CD14-positive monocyte (primary cell): ENCODE results near the gene OSBPL1A. TPM values are rescaled to one million over a fixed set of nuclear protein-coding genes. Genes with fewer than 3 reads are reported as not detected.

ENCODE experiments used
- DNase-seq, 3 donors: peaks; one replicate each; pipeline ENCODE4 v3.0.0-alpha.2; 2011 to 2022
- H2AFZ ChIP-seq: 2 replicates; pipeline ENCODE4 v1.6.0; 2012; ENCODE audit warnings: mild to moderate bottlenecking, low read depth, low read length, inconsistent platforms; ENCODE audit not compliant: insufficient read depth, poor library complexity, severe bottlenecking
- H3K27ac ChIP-seq, 2 donors: 1 replicate in 1 of 2; 2 replicates in 1 of 2; pipeline ENCODE4 v1.5.1; 2012 to 2013; ENCODE audit warnings: low read length in 2 of 2, control low read depth in 1 of 2, inconsistent platforms in 1 of 2, low read depth in 1 of 2, mild to moderate bottlenecking in 1 of 2
- H3K27me3 ChIP-seq, 2 donors: one replicate each; pipeline versions ENCODE4 v1.6.0 to v1.6.1; 2011 to 2013; ENCODE audit warnings: low read length in 2 of 2; ENCODE audit not compliant: control insufficient read depth in 2 of 2, insufficient read depth in 2 of 2
- H3K36me3 ChIP-seq, 2 donors: replicated peaks in 1 of 2; 1 replicate in 1 of 2; 2 replicates in 1 of 2; pipeline versions ENCODE4 v1.5.1 to v1.6.1; 2012 to 2013; ENCODE audit warnings: low read length in 2 of 2, control low read depth in 1 of 2, inconsistent platforms in 1 of 2, mild to moderate bottlenecking in 1 of 2; ENCODE audit not compliant: insufficient read depth in 2 of 2, control insufficient read depth in 1 of 2
- H3K4me1 ChIP-seq, 2 donors: 1 replicate in 1 of 2; 2 replicates in 1 of 2; pipeline versions ENCODE4 v1.5.1 to v1.6.1; 2012 to 2013; ENCODE audit warnings: low read length in 2 of 2, control low read depth in 1 of 2, inconsistent platforms in 1 of 2, mild to moderate bottlenecking in 1 of 2, moderate library complexity in 1 of 2; ENCODE audit not compliant: insufficient read depth in 2 of 2, control insufficient read depth in 1 of 2
- H3K4me2 ChIP-seq: replicated peaks from 2 replicates; pipeline ENCODE3; 2012; ENCODE audit warnings: low read length, moderate library complexity, mild to moderate bottlenecking; ENCODE audit not compliant: poor library complexity, severe bottlenecking; ENCODE audit errors: extremely low read depth
- H3K4me3 ChIP-seq, 3 experiments: fragments of 200-600 bp in 1 of 3; sonication (generic) in 1 of 3; replicated peaks in 1 of 3; 1 replicate in 2 of 3; 2 replicates in 1 of 3; pipeline ENCODE4 v1.5.1; 2011 to 2013; ENCODE audit warnings: low read length in 3 of 3, mild to moderate bottlenecking in 3 of 3, control low read depth in 2 of 3, low read depth in 2 of 3, inconsistent platforms in 1 of 3, moderate library complexity in 1 of 3
- H3K79me2 ChIP-seq: 2 replicates; pipeline ENCODE4 v1.6.0; 2012; ENCODE audit warnings: mild to moderate bottlenecking, control low read depth, inconsistent platforms, low read length, moderate library complexity; ENCODE audit not compliant: insufficient read depth
- H3K9ac ChIP-seq: 2 replicates; pipeline ENCODE4 v1.6.0; 2017; ENCODE audit warnings: low read length, mild to moderate bottlenecking; ENCODE audit not compliant: insufficient read depth, poor library complexity, severe bottlenecking
- H3K9me3 ChIP-seq, 2 donors: replicated peaks in 1 of 2; 1 replicate in 1 of 2; 2 replicates in 1 of 2; pipeline versions ENCODE4 v1.5.1 to v1.6.1; 2012 to 2013; ENCODE audit warnings: low read length in 2 of 2, control low read depth in 1 of 2; ENCODE audit not compliant: control insufficient read depth in 1 of 2, insufficient read depth in 1 of 2
- H4K20me1 ChIP-seq: 2 replicates; pipeline ENCODE4 v1.6.0; 2012; ENCODE audit warnings: mild to moderate bottlenecking, low read length, control low read depth, moderate library complexity; ENCODE audit not compliant: insufficient read depth
- H3K27ac Mint-ChIP-seq, 7 donors: one replicate each; pipeline ENCODE4 v1.8.0; 2020; ENCODE audit warnings: mild to moderate bottlenecking in 7 of 7, mixed read lengths in 7 of 7, moderate library complexity in 6 of 7, inconsistent platforms in 2 of 7
- H3K27me3 Mint-ChIP-seq, 3 donors: one replicate each; pipeline ENCODE4 v1.8.0; 2021 to 2022; ENCODE audit warnings: low read depth in 3 of 3, mild to moderate bottlenecking in 3 of 3, mixed read lengths in 3 of 3, moderate library complexity in 3 of 3, inconsistent platforms in 1 of 3
- H3K36me3 Mint-ChIP-seq, 2 donors: one replicate each; pipeline ENCODE4 v1.8.0; 2020; ENCODE audit warnings: mixed read lengths in 2 of 2, inconsistent platforms in 1 of 2, mild to moderate bottlenecking in 1 of 2
- H3K4me1 Mint-ChIP-seq: one replicate; pipeline ENCODE4 v1.8.0; 2020; ENCODE audit warnings: mild to moderate bottlenecking, mixed read lengths
- H3K4me3 Mint-ChIP-seq, 2 donors: one replicate each; pipeline ENCODE4 v1.8.0; 2020; ENCODE audit warnings: mild to moderate bottlenecking in 2 of 2, mixed read lengths in 2 of 2, moderate library complexity in 1 of 2
- H3K9me3 Mint-ChIP-seq, 7 donors: one replicate each; pipeline ENCODE4 v1.8.0; 2020 to 2022; ENCODE audit warnings: mixed read lengths in 7 of 7, mild to moderate bottlenecking in 6 of 7, moderate library complexity in 6 of 7, inconsistent platforms in 2 of 7
- CTCF ChIP-seq: fragments of 200-600 bp; IDR thresholded peaks from one replicate; pipeline ENCODE4 v1.8.0; 2022; ENCODE audit warnings: antibody characterized with exemption, mild to moderate bottlenecking
- WGBS: methylation state at CpG from one replicate; pipeline ENCODE4 v1.1.5; 2013; ENCODE audit warnings: missing lambda C conversion rate; ENCODE audit not compliant: insufficient coverage; 5-methylcytosine and 5-hydroxymethylcytosine counted together
- intact Hi-C, 2 donors: fragments of 100-400 bp; cut with micrococcal nuclease; formaldehyde crosslinking; loops; one replicate each; pipeline versions ENCODE4 v1.15.0 to v1.15.1; 2023
- polyA plus RNA-seq, 3 donors: library from polyadenylated mRNA; depleted of rRNA in 1 of 3; unstranded in 2 of 3; stranded (reverse) in 1 of 3; fragments of 300-500 nt in 2 of 3; fragments of >200 nt in 1 of 3; fragmentation: Illumina TruSeq in 2 of 3; gene quantifications; 1 replicate in 2 of 3; 2 replicates in 1 of 3; pipeline ENCODE4 v1.2.3, GENCODE V29; 2012 to 2021

The OSBPL1A gene
- polyA plus RNA-seq, 3 donors, result 6.3 to 9.1 (median 7.1) TPM

GRCh38 chr18:24429188-24429587 is 31.6 kb upstream of the OSBPL1A start:
- WGBS, result 100% methylated on average over 1 of the region's 4 CpGs
- peaks cover 4 to 7% (median 7%) of the 10 kb centered on the region in 3 donors for H3K27me3 Mint-ChIP-seq
- Histone ChIP-seq H3K4me1 (peaks cover 15 to 20% of the 10 kb centered on the region in 2 donors), H3K36me3 (peaks cover 3 to 9% of the 10 kb centered on the region in 2 donors), H3K27me3 (peaks cover 2 to 6% of the 10 kb centered on the region in 2 donors), H3K9me3 (no peaks in the 10 kb centered on the region), H3K4me2 (no peak overlapping the region), H3K4me3 (no peak overlapping the region), H4K20me1 (no peaks in the 10 kb centered on the region), H2AFZ (no peak overlapping the region), H3K9ac (no peak overlapping the region), H3K27ac (no peak overlapping the region), H3K79me2 (peaks cover 12% of the 10 kb centered on the region)
- peaks cover 24% of the 10 kb centered on the region for H3K4me1 Mint-ChIP-seq
- no peak for TF ChIP-seq CTCF
- H3K27ac Mint-ChIP-seq, result no peak overlapping the region
- no peak overlapping the region for H3K4me3 Mint-ChIP-seq
- H3K9me3 Mint-ChIP-seq, result peaks cover 0 to 12% (median 5%) of the 10 kb centered on the region in 7 donors
- no peak for DNase-seq
- H3K36me3 Mint-ChIP-seq, result peaks cover 22 to 25% of the 10 kb centered on the region in 2 donors
- intact Hi-C loops, result no loop called here

- H3K4me3 ChIP-seq, result no peak overlapping the region
- no peak for DNase-seq
- Mint-ChIP-seq H3K9me3 (peaks cover 0 to 12% (median 5%) of the 10 kb centered on the region in 7 donors), H3K27me3 (peaks cover 4 to 8% (median 7%) of the 10 kb centered on the region in 3 donors), H3K4me1 (peaks cover 24% of the 10 kb centered on the region), H3K4me3 (no peak overlapping the region), H3K27ac (peak overlapping the region in 1 of 7 donors; percentile 57), H3K36me3 (peaks cover 22 to 25% of the 10 kb centered on the region in 2 donors)
- no peaks in the 10 kb centered on the region for H3K9me3 ChIP-seq
- H3K27ac ChIP-seq, result no peak overlapping the region
- TF ChIP-seq CTCF, result no peak
- H3K36me3 ChIP-seq, result peaks cover 3 to 9% of the 10 kb centered on the region in 2 donors
- peaks cover 15 to 20% of the 10 kb centered on the region in 2 donors for H3K4me1 ChIP-seq
- H3K9ac ChIP-seq, result no peak overlapping the region
- peaks cover 12% of the 10 kb centered on the region for H3K79me2 ChIP-seq
- WGBS, result no CpG with 5 or more reads among the region's 3 CpGs
- intact Hi-C loops, result no loop called here
- peaks cover 2 to 11% of the 10 kb centered on the region in 2 donors for H3K27me3 ChIP-seq
- no peak overlapping the region for H3K4me2 ChIP-seq
- H4K20me1 ChIP-seq, result no peaks in the 10 kb centered on the region
- no peak overlapping the region for H2AFZ ChIP-seq
Measured at GRCh38 chr18:24428709-24429108, 31.1 kb upstream of the OSBPL1A start.
